Calu3 (cell line): Measurements from ENCODE around the gene ZNF594. TPM values are rescaled to one million over a fixed set of nuclear protein-coding genes. Genes with fewer than 3 reads are reported as not detected.
"Not testable (repeated sequence)": the region's sequence is repeated elsewhere in the genome, so short reads cannot be mapped to it uniquely, and the experiment has no call there.

Source experiments
- BruUV-seq: library from RNA; stranded (reverse); fragments of 400-500 nt; replicated peaks from 2 replicates; lab custom pipeline; 2021; lab: Mats Ljungman, UMichigan
- CTCF ChIA-PET: fragments of 300-600 bp; sonication (Branson Sonifier 250); formaldehyde crosslinking; loops from one replicate; lab custom pipeline; 2022; ENCODE audit warnings: antibody characterized with exemption; lab: Charles Lee
- DNase-seq: peaks from one replicate; pipeline ENCODE4 v3.0.0; 2022
- H3K27ac Mint-ChIP-seq: one replicate; pipeline ENCODE4 v1.8.0; 2022; ENCODE audit warnings: mixed read lengths; ENCODE audit not compliant: unreplicated experiment
- H3K27me3 Mint-ChIP-seq: one replicate; pipeline ENCODE4 v1.8.0; 2022; ENCODE audit warnings: mixed read lengths; ENCODE audit not compliant: unreplicated experiment
- H3K36me3 Mint-ChIP-seq: one replicate; pipeline ENCODE4 v1.8.0; 2022; ENCODE audit warnings: mild to moderate bottlenecking, moderate library complexity, mixed read lengths; ENCODE audit not compliant: insufficient read depth, unreplicated experiment
- H3K4me1 Mint-ChIP-seq: one replicate; pipeline ENCODE4 v1.8.0; 2022; ENCODE audit warnings: mild to moderate bottlenecking, low read depth, mixed read lengths; ENCODE audit not compliant: unreplicated experiment
- H3K4me3 Mint-ChIP-seq: one replicate; pipeline ENCODE4 v1.8.0; 2022; ENCODE audit warnings: mild to moderate bottlenecking, low read depth, moderate library complexity, mixed read lengths; ENCODE audit not compliant: unreplicated experiment
- H3K9me3 Mint-ChIP-seq: one replicate; pipeline ENCODE4 v1.8.0; 2022; ENCODE audit warnings: low read depth, mixed read lengths; ENCODE audit not compliant: unreplicated experiment
- intact Hi-C: fragments of 100-400 bp; cut with micrococcal nuclease; formaldehyde crosslinking; loops from one replicate; pipeline ENCODE4 v1.10.0; 2022; ENCODE audit not compliant: unreplicated experiment
- total RNA-seq: library from RNA; stranded (reverse); gene quantifications from 2 replicates; pipeline ENCODE4 v1.2.3, GENCODE V29; 2022
- TF ChIP-seq, protein P1 (sequence below): fragments of 200-600 bp; IDR thresholded peaks from one replicate; pipeline ENCODE4 v1.8.0; 2022; ENCODE audit warnings: antibody characterized with exemption; ENCODE audit not compliant: unreplicated experiment

Gene ZNF594
- total RNA-seq, 1 experiment from 2014 or later: 12.9 TPM

DNA sequence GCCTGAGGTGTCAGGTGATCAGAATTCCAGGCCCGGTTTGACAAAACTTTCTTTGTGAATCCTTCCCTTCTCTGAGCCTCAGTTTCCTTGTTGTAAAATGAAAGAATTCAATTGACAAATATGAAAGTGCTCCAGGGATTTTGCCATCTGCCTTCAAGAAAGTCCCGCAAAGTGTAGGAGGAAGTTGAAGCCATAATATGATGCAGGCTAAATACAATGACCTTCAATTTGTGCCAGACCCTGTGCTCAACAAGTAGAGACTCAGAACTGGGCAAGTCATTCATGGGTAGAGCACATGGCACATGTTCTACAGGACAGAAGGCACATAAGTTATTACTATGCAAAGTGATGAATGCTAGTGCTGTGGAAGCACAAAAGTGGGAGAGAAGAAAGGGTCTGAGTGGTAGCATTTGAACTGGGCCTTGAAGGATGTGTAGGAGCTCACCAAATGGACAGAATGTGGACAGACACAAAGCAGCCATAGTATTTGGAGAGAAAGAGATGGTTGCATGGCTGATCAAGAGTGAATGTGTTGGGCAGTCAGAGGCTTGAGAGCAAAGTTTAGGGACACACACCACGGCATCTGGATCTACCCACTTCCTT lies 45.4 kb upstream of the ZNF594 start:
- DNase-seq: no peak
- H3K27me3 Mint-ChIP-seq: no peaks in the 10 kb centered on the region
- no TSS peak for BruUV-seq
- H3K9me3 Mint-ChIP-seq: no peaks in the 10 kb centered on the region
- no peak overlapping the region for H3K4me3 Mint-ChIP-seq
- CTCF ChIA-PET: no interaction called here
- TF ChIP-seq, protein P1, sequence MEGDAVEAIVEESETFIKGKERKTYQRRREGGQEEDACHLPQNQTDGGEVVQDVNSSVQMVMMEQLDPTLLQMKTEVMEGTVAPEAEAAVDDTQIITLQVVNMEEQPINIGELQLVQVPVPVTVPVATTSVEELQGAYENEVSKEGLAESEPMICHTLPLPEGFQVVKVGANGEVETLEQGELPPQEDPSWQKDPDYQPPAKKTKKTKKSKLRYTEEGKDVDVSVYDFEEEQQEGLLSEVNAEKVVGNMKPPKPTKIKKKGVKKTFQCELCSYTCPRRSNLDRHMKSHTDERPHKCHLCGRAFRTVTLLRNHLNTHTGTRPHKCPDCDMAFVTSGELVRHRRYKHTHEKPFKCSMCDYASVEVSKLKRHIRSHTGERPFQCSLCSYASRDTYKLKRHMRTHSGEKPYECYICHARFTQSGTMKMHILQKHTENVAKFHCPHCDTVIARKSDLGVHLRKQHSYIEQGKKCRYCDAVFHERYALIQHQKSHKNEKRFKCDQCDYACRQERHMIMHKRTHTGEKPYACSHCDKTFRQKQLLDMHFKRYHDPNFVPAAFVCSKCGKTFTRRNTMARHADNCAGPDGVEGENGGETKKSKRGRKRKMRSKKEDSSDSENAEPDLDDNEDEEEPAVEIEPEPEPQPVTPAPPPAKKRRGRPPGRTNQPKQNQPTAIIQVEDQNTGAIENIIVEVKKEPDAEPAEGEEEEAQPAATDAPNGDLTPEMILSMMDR: no peak
- intact Hi-C loops: no loop called here
- H3K4me1 Mint-ChIP-seq: no peaks in the 10 kb centered on the region
- no peaks in the 10 kb centered on the region for H3K36me3 Mint-ChIP-seq
- no peak overlapping the region for H3K27ac Mint-ChIP-seq

DNA sequence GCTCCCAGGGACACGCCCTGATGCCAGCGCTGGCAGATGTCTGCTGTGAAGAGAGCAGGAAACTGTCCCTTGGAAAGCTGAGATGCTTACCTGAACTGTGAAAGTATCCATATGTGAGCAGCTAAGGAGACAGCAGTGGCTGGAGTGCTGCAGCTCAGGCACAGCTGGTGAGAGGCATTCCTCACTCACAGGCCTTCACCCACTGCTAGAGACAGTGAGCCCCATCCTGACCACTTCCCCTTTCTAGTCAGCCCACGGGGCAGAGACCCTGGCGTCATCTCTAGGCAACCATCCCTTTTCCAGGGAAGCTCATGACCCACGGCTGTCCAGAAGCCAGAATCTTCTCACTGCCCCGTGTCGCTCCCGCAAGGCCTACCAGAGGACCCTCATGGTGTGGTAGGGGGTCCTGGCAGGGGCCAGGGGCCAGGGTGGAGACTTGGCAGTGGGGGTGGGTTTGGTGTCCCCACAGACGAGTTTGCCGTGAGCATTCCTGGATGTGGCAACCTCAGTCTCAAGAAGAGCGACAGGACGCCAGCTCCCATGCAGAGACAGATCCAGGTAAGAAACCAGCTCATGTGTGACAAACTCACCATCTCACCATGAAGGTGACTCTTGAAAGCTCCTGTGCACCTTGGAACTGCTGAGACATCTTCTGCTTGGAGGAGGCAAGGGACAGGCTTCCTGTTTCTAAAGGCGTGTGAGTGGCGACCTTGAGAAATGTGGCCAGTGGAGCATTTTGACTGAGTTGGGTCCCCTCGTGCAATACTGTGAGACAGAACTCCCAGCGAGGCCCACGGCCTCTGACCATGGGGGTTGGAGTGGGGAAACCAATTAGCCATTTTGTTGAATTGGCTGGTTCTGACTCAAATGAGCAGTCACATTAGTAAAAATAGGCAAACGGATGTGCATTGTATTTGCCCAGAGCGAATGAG lies 43.2 kb upstream of the ZNF594 start, which contains the start of gene SCIMP:
Gene SCIMP (minus strand): TSS at position 216 of the 932 bp plus-strand sequence. CDS start 105 bp downstream, at position 111.
- Mint-ChIP-seq H3K4me3 (no peak within 1 kb of the TSS), H3K36me3 (no peaks in the 10 kb centered on the region), H3K27me3 (no peaks in the 10 kb centered on the region), H3K27ac (no peak within 1 kb of the TSS), H3K9me3 (no peaks in the 10 kb centered on the region), H3K4me1 (no peaks in the 10 kb centered on the region)
- no peak for DNase-seq
- TF ChIP-seq, protein P1: no peak
- BruUV-seq: no TSS peak
- CTCF ChIA-PET: no interaction called here
- intact Hi-C loops: no loop called here

DNA sequence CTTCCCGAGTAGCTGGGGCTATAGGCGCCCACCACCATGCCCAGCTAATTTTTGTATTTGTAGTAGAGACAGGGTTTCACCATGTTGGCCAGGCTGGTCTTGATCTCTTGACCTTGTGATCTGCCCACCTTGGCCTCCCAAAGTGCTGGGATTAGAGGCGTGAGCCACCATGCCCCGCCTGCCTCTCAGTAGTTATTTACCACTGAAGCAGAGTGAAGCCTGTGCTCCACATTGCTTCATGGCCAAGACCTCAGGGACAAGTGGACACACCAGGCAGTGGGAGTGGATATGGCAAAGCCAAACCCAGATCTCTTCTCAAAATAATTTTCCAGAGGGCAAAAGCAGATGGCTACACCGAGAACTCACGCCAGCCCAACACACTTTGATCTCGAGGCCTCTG lies 41.8 kb upstream of the ZNF594 start:
- H3K4me3 Mint-ChIP-seq, H3K27me3 Mint-ChIP-seq, intact Hi-C loops, DNase-seq, H3K27ac Mint-ChIP-seq, H3K9me3 Mint-ChIP-seq, H3K4me1 Mint-ChIP-seq, H3K36me3 Mint-ChIP-seq, CTCF ChIA-PET, BruUV-seq: not testable (repeated sequence)

DNA sequence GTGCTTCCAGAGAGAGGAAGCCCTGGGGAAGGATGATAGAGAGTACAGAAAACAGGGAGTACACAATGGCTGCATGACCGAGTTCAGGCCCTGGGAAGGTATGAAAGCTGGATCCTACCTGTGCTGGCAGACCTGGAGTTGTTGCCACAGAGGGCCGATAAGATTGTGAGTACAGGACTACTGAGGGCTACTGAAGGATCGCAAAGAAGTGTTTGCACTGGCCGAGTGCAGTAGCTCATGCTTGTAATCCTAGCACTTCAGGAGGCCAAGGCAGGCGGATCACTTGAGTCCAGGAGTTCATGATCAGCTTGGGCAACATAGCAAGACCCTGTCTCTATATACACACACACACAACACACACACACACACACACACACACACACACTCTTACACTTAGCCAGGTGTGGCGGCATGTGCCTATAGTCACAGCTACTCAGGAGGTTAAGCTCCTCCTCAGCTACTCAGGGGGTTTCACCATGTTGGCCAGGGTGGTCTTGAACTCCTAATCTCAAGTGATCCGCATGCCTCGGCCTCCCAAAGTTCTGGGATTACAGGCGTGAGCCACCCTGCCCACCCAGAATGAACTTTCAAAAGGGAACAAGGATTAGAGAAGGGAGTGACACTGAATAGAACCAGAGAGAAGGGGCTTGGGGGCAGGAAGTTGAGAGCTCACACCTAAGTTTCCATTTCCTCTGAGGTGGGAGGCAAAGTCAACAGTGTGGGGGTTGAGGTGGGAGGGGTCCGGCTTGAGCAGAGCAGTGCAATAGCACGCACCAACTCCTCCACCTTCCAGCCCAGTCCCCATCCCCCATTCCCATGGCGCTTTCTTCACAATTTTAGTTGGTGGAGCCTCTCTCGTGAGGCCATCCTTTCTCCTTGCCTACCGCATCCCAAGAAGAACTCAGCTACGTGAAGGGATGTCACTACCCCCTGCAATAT lies 35.5 kb upstream of the ZNF594 start:
- no peaks in the 10 kb centered on the region for H3K4me1 Mint-ChIP-seq
- no peaks in the 10 kb centered on the region for H3K27me3 Mint-ChIP-seq
- H3K27ac Mint-ChIP-seq: no peak overlapping the region
- no peak overlapping the region for H3K4me3 Mint-ChIP-seq
- DNase-seq: no peak
- H3K9me3 Mint-ChIP-seq: no peaks in the 10 kb centered on the region
- TF ChIP-seq, protein P1: no peak
- no TSS peak for BruUV-seq
- intact Hi-C loops: no loop called here
- H3K36me3 Mint-ChIP-seq: no peaks in the 10 kb centered on the region
- CTCF ChIA-PET: no interaction called here
